ENCODE measurements around the gene RAB11FIP4.

Gene RAB11FIP4

GRCh38 chr17:31566992-31567373 lies 175.5 kb downstream of the RAB11FIP4 start:
- DNase-seq (ENCODE audit: low read depth) = no peak

DNA sequence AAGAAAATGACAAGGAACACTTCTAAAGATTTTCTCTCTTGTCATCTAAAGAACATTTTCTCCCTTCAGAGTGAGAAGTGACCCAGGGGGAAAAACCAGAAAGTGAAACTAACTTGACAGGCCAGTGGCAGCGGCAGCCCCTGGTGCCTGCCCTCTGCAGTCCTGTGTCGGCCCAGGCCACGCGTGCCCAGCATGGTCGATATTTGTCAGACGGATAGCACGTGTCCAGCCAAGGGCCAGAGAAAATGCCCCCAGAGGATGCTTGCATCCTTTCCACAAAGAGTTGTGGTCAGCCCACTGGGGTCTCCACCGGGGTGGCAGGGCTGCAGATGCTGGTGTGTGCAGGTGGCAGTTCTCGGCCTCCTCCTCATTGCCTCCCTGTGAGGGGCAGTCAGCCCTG lies 176.6 kb downstream of the RAB11FIP4 start:
- no peak for DNase-seq (ENCODE audit: low read depth)

- no peak for DNase-seq (ENCODE audit: low read depth)
Observed at GRCh38 chr17:31568539-31568938, 177.1 kb downstream of the RAB11FIP4 start.

DNA sequence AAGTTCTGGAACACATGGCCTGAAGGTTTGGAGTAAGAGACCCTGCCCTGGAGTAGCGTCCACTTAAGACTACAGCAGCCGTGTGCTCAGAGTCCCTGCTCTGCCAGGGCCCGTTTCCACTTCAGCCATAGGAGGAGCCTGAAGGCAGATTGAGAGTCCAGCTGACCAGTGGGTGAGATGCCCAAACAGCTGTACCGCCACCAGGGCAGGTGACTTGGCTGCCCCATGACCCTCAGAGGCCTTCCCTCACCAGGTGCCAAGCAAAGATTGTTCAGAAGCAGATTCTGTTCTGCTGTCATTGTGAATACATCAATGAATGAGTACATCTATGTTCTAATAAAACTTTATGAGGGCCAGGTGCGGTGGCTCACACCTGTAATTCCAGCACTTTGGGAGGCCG lies 178.8 kb downstream of the RAB11FIP4 start:
- no peak for DNase-seq (ENCODE audit: low read depth)

GRCh38 chr17:31570951-31571892 lies 179.7 kb downstream of the RAB11FIP4 start:
- no peak for DNase-seq (ENCODE audit: low read depth)

GRCh38 chr17:31572341-31572740 lies 180.9 kb downstream of the RAB11FIP4 start:
- DNase-seq (ENCODE audit: low read depth) = no peak

DNA sequence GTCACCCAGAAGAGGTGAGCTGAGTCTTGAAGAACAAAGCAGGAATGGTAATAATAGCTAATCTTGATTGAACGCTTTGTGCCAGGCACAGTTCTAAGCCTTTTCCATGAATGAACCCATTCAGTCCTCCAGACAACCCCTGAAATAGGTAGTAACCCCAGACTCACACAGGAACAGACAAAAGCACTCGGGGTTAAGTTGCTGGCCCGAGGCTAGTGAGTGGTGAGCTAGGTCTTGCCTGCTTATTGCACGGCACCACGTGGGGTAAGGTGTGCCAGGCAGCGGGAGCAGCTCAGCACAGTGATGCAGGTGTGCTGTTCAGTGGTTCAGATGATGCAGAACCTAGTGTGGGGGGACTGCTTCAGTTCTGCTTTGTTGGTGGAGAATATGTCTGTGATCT lies 181.6 kb downstream of the RAB11FIP4 start:
- no peak for DNase-seq (ENCODE audit: low read depth)

- DNase-seq (ENCODE audit: low read depth) = no peak
Observed at GRCh38 chr17:31573861-31574260, 182.4 kb downstream of the RAB11FIP4 start.

DNA sequence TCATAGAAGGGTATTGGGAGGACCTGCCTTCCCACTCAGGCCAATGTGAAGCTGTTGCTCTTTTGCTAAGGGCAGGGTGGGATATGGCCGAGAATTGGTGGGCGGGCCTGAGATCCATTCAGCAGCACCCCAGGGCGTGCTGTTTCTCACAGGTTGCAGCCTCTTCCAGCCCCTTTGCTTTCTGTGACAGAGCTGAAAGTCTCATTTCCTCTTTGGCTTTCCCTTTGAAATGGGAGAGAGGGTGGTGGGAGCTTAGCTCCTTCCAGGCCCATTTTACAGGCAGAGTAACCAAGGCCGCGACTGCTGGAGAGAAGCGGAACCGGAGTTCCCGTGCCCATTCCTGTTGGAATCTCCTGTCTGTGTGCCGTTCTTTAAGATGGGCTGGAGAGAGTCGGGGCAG lies 183.0 kb downstream of the RAB11FIP4 start:
- DNase-seq (ENCODE audit: low read depth) = no peak

DNA sequence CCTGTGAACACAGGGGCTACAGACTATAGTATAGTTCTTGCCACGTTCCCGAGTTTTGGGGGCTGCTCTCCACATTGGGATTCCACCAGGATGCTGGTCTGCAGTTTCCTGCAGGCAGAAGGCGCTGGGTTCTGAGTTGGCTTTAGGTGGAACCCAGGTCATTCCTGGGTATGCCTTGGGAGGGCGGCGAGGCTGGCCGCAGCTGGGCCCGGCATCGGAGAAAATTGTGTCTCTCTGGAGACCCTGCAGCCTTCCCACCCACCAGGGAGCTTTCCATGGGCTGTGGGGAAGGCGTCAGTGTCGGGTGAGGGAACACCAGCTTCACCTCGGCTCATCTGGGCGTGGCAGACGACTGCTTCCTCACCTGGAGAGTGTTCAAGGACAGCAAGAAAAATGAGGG lies 183.6 kb downstream of the RAB11FIP4 start:
- no peak for DNase-seq (ENCODE audit: low read depth)

GRCh38 chr17:31579265-31579664 lies 187.8 kb downstream of the RAB11FIP4 start:
- no peak for DNase-seq (ENCODE audit: low read depth)

DNA sequence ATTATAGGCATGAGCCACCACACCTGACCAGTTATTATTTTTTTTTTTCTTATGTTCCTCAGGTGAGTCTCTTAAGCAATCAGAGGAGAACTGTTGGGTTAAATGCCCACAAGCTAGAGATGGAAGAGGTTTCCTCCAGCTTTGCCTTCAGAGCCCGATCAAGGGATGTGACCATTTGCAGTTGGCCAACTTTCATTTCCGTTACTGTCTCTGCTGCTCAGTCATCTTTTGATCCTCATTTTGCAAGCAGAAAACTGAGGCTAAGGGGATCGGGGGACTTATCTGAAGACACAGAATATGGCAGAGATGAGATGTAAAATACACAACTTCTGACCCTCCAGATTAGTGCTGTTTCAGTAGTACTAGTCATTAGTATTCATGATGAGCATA lies 188.8 kb downstream of the RAB11FIP4 start:
- no peak for DNase-seq (ENCODE audit: low read depth)

GRCh38 chr17:31580706-31581490 lies 189.4 kb downstream of the RAB11FIP4 start:
- DNase-seq (ENCODE audit: low read depth) = no peak

GRCh38 chr17:31581491-31581890 lies 190.0 kb downstream of the RAB11FIP4 start:
- no peak for DNase-seq (ENCODE audit: low read depth)

- DNase-seq (ENCODE audit: low read depth) = no peak
Observed at GRCh38 chr17:31582151-31582907, 190.9 kb downstream of the RAB11FIP4 start.

DNA sequence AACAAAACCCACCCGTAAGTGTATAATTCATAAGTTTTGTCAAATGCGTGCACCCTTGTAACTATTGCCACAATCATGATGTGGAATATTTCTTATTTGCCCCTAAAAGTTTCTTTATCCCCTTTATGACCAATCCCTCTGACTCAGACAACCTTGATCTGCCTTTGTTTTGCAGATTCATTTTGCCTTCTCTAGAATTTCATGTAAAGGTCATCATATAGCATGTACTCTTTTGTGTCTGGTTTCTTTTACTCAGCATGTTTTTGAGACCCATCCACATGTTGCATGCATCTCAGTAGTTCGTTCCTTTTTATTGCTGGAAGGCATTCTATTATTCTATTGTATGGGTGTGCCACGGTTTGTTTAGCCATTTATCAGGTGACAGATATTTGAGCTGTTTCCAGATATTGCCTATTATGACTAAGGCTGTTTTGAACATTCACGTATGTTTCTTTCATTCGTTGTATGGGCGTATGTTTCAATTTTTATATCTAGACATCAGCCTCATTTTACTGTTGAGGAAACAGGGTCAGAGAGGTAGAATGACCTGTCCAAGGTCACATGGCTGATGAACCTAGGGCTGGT lies 192.4 kb downstream of the RAB11FIP4 start:
- DNase-seq (ENCODE audit: low read depth) = no peak

DNA sequence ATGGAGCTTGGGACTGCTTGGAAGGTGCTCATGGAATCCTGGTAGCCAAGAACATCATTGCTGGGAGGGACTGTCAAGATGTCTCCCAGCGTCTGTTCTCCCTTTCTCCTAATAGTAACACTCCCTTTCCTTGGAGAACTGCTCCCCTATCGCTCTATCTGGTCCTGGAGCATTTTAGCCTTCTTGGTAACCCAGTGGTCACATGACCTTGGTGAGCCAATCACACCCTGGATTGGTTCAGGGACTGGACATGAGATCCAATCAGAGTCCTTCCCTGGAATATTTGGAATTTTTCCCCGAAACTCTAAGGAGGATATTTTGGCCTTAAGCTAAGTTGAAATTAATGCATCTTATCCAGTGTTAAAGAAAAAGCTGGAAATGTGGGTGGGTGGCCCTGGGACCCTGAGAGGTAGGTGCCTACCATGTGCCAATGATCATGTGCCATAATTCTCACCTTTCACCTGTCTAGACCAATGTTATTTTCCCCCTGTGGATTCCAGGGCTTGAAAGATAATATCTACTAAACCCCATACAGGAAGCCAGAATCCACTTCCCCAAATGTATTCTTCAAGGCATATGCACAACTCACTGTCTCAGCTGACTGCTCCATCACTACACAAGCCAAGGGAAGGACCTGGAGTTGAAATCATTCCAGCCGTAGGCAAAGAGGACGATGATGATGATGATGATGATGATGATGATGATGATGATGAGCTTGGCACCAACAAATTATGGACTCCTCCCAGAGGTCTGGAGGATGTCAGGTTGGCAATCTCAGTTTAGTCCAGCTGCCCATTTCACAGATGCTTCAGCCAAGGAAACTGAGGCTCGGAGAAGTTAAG lies 193.2 kb downstream of the RAB11FIP4 start:
- DNase-seq (ENCODE audit: low read depth) = no peak

DNA sequence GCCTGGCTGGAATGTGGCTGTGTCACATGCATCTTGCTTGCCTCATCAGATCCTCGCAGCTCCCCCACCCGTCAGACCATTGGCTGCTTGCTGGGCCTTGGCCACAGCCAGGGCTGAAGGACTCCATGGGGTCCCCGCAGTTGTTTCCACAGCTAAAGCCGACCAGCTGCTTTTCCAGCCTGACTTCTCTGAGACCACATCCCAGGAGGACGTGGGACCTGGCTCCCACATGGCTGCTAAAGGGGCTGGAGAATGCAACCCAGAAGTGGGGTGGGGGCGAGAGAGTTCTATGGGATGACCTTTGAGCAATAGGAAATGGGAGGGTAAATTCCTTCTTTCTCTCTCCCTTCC lies 193.8 kb downstream of the RAB11FIP4 start:
- no peak for DNase-seq (ENCODE audit: low read depth)

- no peak for DNase-seq (ENCODE audit: low read depth)
Observed at GRCh38 chr17:31586946-31587345, 195.5 kb downstream of the RAB11FIP4 start.

DNA sequence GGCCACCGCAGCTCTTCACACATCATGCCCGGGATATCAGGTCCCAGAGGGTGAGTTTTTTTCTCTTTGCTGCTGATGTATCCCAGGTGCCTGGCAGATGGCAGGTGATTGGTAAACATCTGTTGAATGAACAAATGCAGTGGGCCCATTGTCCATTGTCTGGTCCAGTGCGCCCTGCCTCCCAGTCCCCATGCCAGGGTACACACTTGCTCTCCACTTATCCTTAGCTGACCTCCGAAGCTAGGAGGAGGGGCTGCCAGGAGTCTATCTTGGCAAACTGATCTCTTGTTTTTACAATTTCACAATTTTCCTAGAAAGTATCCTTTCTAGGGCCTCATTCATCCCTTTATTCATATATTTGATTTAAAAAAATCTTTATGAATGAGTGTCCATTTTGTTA lies 196.0 kb downstream of the RAB11FIP4 start:
- DNase-seq (ENCODE audit: low read depth) = no peak
